ENCODE measurements around the gene AMBP.

AMBP gene

DNA sequence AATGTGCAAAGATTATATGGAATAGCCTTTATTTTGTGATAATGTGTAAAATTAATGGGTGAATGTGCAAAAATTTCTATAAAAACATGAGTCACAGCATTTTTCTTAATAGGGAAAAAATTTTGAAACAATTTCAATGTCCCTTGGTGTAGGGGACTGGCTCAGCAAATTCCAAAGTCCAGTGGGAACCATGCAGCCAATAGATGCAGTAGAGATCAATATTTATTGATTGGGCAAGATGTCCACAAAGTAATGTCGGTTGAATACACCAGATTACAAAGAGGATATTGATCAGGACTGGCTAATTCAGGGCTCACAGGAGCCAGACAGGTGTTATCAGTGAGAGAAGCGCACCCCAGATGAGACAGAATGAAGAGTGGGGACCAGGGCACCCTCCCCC, 62.5 kb downstream of the AMBP start:
- Histone ChIP-seq H3K9ac (ENCODE audit: low read depth, low read length, poor library complexity) (no peak overlapping the region), H2BK15ac (ENCODE audit: low read length) (no peak overlapping the region), H3K4ac (ENCODE audit: low read length) (no peak overlapping the region), H4K8ac (ENCODE audit: low read depth, low read length) (no peak overlapping the region), H2BK120ac (ENCODE audit: low read depth, low read length) (no peak overlapping the region), H2BK5ac (ENCODE audit: low read length) (no peak overlapping the region), H2BK12ac (ENCODE audit: low read length) (no peak overlapping the region), H3K4me3 (ENCODE audit: low read length in 2 of 2) (no peak overlapping the region), H3K14ac (ENCODE audit: low read length) (no peak overlapping the region), H3K4me2 (ENCODE audit: insufficient read depth, low read length, poor library complexity, severe bottlenecking) (no peak overlapping the region), H3K27ac (replicated peaks; ENCODE audit: low read length) (no peak overlapping the region), H3K79me1 (ENCODE audit: low read depth, low read length) (no peaks in the 10 kb centered on the region), H3K27me3 (ENCODE audit: control insufficient read depth in 3 of 3, insufficient read depth in 3 of 3, low read depth in 1 of 3, low read length in 3 of 3) (no peaks in the 10 kb centered on the region), H3K4me1 (ENCODE audit: control insufficient read depth in 2 of 2, insufficient read depth in 1 of 2, low read depth in 1 of 2, low read length in 2 of 2) (no peaks in the 10 kb centered on the region), H2AK5ac (ENCODE audit: low read depth, low read length) (no peak overlapping the region), H3K18ac (ENCODE audit: low read length) (no peak overlapping the region), H2AFZ (ENCODE audit: low read length) (no peak overlapping the region), H4K91ac (ENCODE audit: low read depth, low read length, poor library complexity) (no peak overlapping the region), H3K9me3 (replicated peaks in 1 of 2; ENCODE audit: control insufficient read depth in 2 of 2, insufficient read depth in 1 of 2, low read depth in 1 of 2, low read length in 2 of 2) (peaks cover 3 to 10% of the 10 kb centered on the region in 2 donors), H3K23ac (ENCODE audit: low read depth, low read length, poor library complexity) (no peak overlapping the region), H3K36me3 (replicated peaks in 1 of 2; ENCODE audit: control insufficient read depth in 2 of 2, insufficient read depth in 2 of 2, low read length in 2 of 2) (peaks cover 30 to 73% of the 10 kb centered on the region in 2 donors)
- no peak for DNase-seq (ENCODE audit: low spot score)
- no CpG with 5 or more reads among the region's 2 CpGs for WGBS, 2 donors (ENCODE audit: extremely low coverage in 2 of 2, insufficient read length in 2 of 2, insufficient replicate concordance in 1 of 2)

DNA sequence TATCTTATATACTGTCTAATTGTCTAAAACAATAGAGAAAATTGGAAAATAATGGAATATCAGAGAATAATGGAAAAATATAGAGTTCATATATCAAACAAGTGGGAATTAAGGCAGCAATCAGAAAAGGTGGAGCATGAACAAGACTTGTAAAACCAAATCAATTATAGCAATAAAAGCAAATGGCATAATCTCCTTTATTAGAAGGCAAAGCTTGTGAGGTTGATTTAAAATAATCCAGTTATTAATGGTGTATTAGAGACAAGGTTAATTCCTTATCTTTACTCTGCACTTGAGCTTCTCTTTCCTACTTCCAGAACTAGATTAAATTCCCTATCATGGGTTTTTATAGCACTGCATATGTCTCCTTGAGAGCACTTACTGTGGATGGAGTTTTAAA, 64.1 kb downstream of the AMBP start:
- H3K14ac ChIP-seq (ENCODE audit: low read length): no peak overlapping the region
- H3K9me3 ChIP-seq (replicated peaks in 1 of 2; ENCODE audit: control insufficient read depth in 2 of 2, insufficient read depth in 1 of 2, low read depth in 1 of 2, low read length in 2 of 2): peaks cover 3 to 10% of the 10 kb centered on the region in 2 donors
- no peak overlapping the region for H4K91ac ChIP-seq (ENCODE audit: low read depth, low read length, poor library complexity)
- no peak overlapping the region for H2BK120ac ChIP-seq (ENCODE audit: low read depth, low read length)
- H3K27me3 ChIP-seq (ENCODE audit: control insufficient read depth in 3 of 3, insufficient read depth in 3 of 3, low read depth in 1 of 3, low read length in 3 of 3): no peaks in the 10 kb centered on the region
- no peak overlapping the region for H2BK15ac ChIP-seq (ENCODE audit: low read length)
- DNase-seq (ENCODE audit: low spot score): no peak
- no peak overlapping the region for H3K4me3 ChIP-seq (ENCODE audit: low read length in 2 of 2)
- H3K4me1 ChIP-seq (ENCODE audit: control insufficient read depth in 2 of 2, insufficient read depth in 1 of 2, low read depth in 1 of 2, low read length in 2 of 2): no peaks in the 10 kb centered on the region
- no peak overlapping the region for H3K27ac ChIP-seq (replicated peaks; ENCODE audit: low read length)
- H4K8ac ChIP-seq (ENCODE audit: low read depth, low read length): no peak overlapping the region
- no peak overlapping the region for H2BK5ac ChIP-seq (ENCODE audit: low read length)
- no peak overlapping the region for H2AK5ac ChIP-seq (ENCODE audit: low read depth, low read length)
- no peak overlapping the region for H2BK12ac ChIP-seq (ENCODE audit: low read length)
- no peak overlapping the region for H3K9ac ChIP-seq (ENCODE audit: low read depth, low read length, poor library complexity)
- no peak overlapping the region for H3K4me2 ChIP-seq (ENCODE audit: insufficient read depth, low read length, poor library complexity, severe bottlenecking)
- no peak overlapping the region for H3K4ac ChIP-seq (ENCODE audit: low read length)
- H2AFZ ChIP-seq (ENCODE audit: low read length): no peak overlapping the region
- no peak overlapping the region for H3K23ac ChIP-seq (ENCODE audit: low read depth, low read length, poor library complexity)
- H3K18ac ChIP-seq (ENCODE audit: low read length): no peak overlapping the region
- no peaks in the 10 kb centered on the region for H3K79me1 ChIP-seq (ENCODE audit: low read depth, low read length)
- H3K36me3 ChIP-seq (replicated peaks in 1 of 2; ENCODE audit: control insufficient read depth in 2 of 2, insufficient read depth in 2 of 2, low read length in 2 of 2): peaks cover 31 to 75% of the 10 kb centered on the region in 2 donors

DNA sequence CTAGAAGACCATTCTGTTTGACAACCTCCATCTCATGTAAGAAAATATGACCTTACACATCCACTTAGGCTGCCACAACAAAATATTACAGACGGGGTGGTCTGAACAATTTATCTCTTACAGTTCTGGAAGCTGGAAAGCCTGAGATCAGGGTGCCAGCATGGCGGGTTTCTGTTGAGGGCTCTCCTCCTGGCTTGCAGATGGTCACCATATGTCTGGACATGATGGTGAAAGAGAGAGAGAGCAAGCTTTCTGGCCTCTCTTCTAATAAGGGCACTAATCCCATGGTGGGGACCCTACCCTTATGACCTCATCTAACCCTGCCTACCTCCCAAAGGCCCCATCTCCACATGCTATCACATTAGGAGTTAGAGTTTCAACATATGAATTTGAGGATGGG, 66.0 kb downstream of the AMBP start:
- no peak overlapping the region for H2BK120ac ChIP-seq (ENCODE audit: low read depth, low read length)
- no peak overlapping the region for H3K27ac ChIP-seq (replicated peaks; ENCODE audit: low read length)
- H2BK5ac ChIP-seq (ENCODE audit: low read length): no peak overlapping the region
- no peak overlapping the region for H3K9ac ChIP-seq (ENCODE audit: low read depth, low read length, poor library complexity)
- H3K18ac ChIP-seq (ENCODE audit: low read length): no peak overlapping the region
- no peak for DNase-seq (ENCODE audit: low spot score)
- H3K4me3 ChIP-seq (ENCODE audit: low read length in 2 of 2): no peak overlapping the region
- peaks cover 29 to 75% of the 10 kb centered on the region in 2 donors for H3K36me3 ChIP-seq (replicated peaks in 1 of 2; ENCODE audit: control insufficient read depth in 2 of 2, insufficient read depth in 2 of 2, low read length in 2 of 2)
- H4K91ac ChIP-seq (ENCODE audit: low read depth, low read length, poor library complexity): no peak overlapping the region
- H2AK5ac ChIP-seq (ENCODE audit: low read depth, low read length): no peak overlapping the region
- H3K4me1 ChIP-seq (ENCODE audit: control insufficient read depth in 2 of 2, insufficient read depth in 1 of 2, low read depth in 1 of 2, low read length in 2 of 2): no peaks in the 10 kb centered on the region
- no peaks in the 10 kb centered on the region for H3K27me3 ChIP-seq (ENCODE audit: control insufficient read depth in 3 of 3, insufficient read depth in 3 of 3, low read depth in 1 of 3, low read length in 3 of 3)
- peaks cover 6 to 10% of the 10 kb centered on the region in 2 donors for H3K9me3 ChIP-seq (replicated peaks in 1 of 2; ENCODE audit: control insufficient read depth in 2 of 2, insufficient read depth in 1 of 2, low read depth in 1 of 2, low read length in 2 of 2)
- no peaks in the 10 kb centered on the region for H3K79me1 ChIP-seq (ENCODE audit: low read depth, low read length)
- no peak overlapping the region for H3K23ac ChIP-seq (ENCODE audit: low read depth, low read length, poor library complexity)
- WGBS, 2 donors (ENCODE audit: extremely low coverage in 2 of 2, insufficient read length in 2 of 2, insufficient replicate concordance in 1 of 2): no CpG with 5 or more reads among the region's 2 CpGs
- H3K14ac ChIP-seq (ENCODE audit: low read length): no peak overlapping the region
- H3K4ac ChIP-seq (ENCODE audit: low read length): no peak overlapping the region
- H4K8ac ChIP-seq (ENCODE audit: low read depth, low read length): no peak overlapping the region
- H2BK12ac ChIP-seq (ENCODE audit: low read length): no peak overlapping the region
- H2BK15ac ChIP-seq (ENCODE audit: low read length): no peak overlapping the region
- H3K4me2 ChIP-seq (ENCODE audit: insufficient read depth, low read length, poor library complexity, severe bottlenecking): no peak overlapping the region
- no peak overlapping the region for H2AFZ ChIP-seq (ENCODE audit: low read length)

DNA sequence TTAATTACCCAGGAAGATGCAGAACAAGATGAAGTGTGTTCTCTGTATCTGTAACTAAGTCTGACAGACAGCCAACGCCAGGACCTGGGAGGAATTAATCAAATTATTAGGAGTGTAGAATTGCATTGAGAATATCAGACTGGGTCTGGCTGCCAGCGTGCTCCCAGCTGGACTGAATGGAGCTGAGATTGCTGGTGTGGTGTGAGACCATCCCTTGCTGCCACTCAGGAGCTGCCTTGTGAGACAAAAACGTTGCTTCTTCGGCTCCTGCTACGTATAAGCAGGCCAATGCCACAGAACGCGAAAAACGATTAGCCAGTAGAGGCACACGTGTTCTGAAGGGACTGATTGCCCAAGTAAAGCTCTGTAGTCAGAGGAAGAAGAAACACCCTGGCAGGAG, 66.8 kb downstream of the AMBP start:
- H3K4ac ChIP-seq (ENCODE audit: low read length): no peak overlapping the region
- H3K4me3 ChIP-seq (ENCODE audit: low read length in 2 of 2): no peak overlapping the region
- no peak overlapping the region for H3K18ac ChIP-seq (ENCODE audit: low read length)
- no peak overlapping the region for H2BK12ac ChIP-seq (ENCODE audit: low read length)
- no peak overlapping the region for H3K23ac ChIP-seq (ENCODE audit: low read depth, low read length, poor library complexity)
- WGBS, 2 donors (ENCODE audit: extremely low coverage in 2 of 2, insufficient read length in 2 of 2, insufficient replicate concordance in 1 of 2): no CpG with 5 or more reads among the region's 9 CpGs
- H3K9ac ChIP-seq (ENCODE audit: low read depth, low read length, poor library complexity): no peak overlapping the region
- no peak overlapping the region for H2AK5ac ChIP-seq (ENCODE audit: low read depth, low read length)
- H3K79me1 ChIP-seq (ENCODE audit: low read depth, low read length): no peaks in the 10 kb centered on the region
- H4K91ac ChIP-seq (ENCODE audit: low read depth, low read length, poor library complexity): no peak overlapping the region
- peaks cover 6 to 12% of the 10 kb centered on the region in 2 donors for H3K9me3 ChIP-seq (replicated peaks in 1 of 2; ENCODE audit: control insufficient read depth in 2 of 2, insufficient read depth in 1 of 2, low read depth in 1 of 2, low read length in 2 of 2)
- no peaks in the 10 kb centered on the region for H3K4me1 ChIP-seq (ENCODE audit: control insufficient read depth in 2 of 2, insufficient read depth in 1 of 2, low read depth in 1 of 2, low read length in 2 of 2)
- DNase-seq (ENCODE audit: low spot score): no peak
- no peaks in the 10 kb centered on the region for H3K27me3 ChIP-seq (ENCODE audit: control insufficient read depth in 3 of 3, insufficient read depth in 3 of 3, low read depth in 1 of 3, low read length in 3 of 3)
- H2BK5ac ChIP-seq (ENCODE audit: low read length): no peak overlapping the region
- no peak overlapping the region for H2AFZ ChIP-seq (ENCODE audit: low read length)
- H3K14ac ChIP-seq (ENCODE audit: low read length): no peak overlapping the region
- H3K36me3 ChIP-seq (replicated peaks in 1 of 2; ENCODE audit: control insufficient read depth in 2 of 2, insufficient read depth in 2 of 2, low read length in 2 of 2): peaks cover 27 to 75% of the 10 kb centered on the region in 2 donors
- H4K8ac ChIP-seq (ENCODE audit: low read depth, low read length): no peak overlapping the region
- H3K4me2 ChIP-seq (ENCODE audit: insufficient read depth, low read length, poor library complexity, severe bottlenecking): no peak overlapping the region
- H2BK120ac ChIP-seq (ENCODE audit: low read depth, low read length): no peak overlapping the region
- no peak overlapping the region for H2BK15ac ChIP-seq (ENCODE audit: low read length)
- H3K27ac ChIP-seq (replicated peaks; ENCODE audit: low read length): no peak overlapping the region
